Measurements from ENCODE around the gene LRRIQ1.
A peak's percentile ranks its signal among the peaks of the same experiment; 100 is the strongest.

LRRIQ1 gene

DNA sequence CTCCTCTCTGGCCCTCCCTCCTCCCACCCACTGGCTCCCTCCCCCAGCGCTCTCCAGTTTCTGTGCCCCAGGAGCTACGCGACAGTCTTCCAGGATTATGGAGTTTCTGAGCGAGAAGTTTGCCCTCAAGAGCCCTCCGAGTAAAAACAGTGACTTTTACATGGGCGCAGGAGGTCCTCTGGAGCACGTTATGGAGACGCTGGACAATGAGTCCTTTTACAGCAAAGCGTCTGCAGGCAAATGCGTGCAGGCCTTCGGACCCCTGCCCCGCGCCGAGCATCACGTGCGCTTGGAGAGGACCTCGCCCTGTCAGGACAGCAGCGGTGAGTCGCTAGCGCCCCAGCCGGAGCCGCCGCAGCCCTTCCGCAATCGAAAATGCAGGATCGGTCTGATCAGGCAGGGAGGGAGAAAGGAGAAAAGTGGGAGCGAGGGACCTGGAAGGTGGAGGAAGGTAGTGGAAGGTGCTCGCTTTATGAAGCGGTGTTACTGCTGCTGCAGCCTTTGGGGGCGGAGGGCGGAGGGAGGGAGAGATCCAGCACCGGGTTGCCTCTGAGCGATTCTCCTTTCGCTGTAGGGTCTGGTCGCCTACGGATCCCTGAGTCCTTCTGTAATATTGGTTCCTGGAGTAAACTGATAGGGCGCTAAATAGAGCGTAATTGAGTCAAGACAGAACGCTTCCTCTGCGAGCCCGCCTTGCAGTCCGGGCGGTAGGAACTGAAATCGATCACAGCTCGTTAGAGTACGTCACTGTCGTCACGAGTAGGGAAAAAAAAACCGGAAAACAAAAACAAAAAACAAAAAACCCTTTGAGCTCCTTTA is 244.2 kb downstream of the LRRIQ1 start, which contains the start of gene ALX1:
TSS of gene ALX1 (plus strand) at position 56 of the 819 bp plus-strand sequence. CDS start at position 98, 42 bp downstream.
- Histone ChIP-seq H3K9me3 (ENCODE audit: control insufficient read depth, insufficient read depth, low read length) (no peaks in the 10 kb centered on the region), H3K36me3 (ENCODE audit: control insufficient read depth, insufficient read depth, low read length) (no peaks in the 10 kb centered on the region), H3K27ac (ENCODE audit: low read length) (no peak within 1 kb of the TSS), H3K4me3 (ENCODE audit: low read length) (peak within 1 kb of the TSS; percentile 64), H3K4me1 (ENCODE audit: control insufficient read depth, insufficient read depth, low read length) (peaks cover 5% of the 10 kb centered on the region), H3K27me3 (ENCODE audit: control insufficient read depth, insufficient read depth, low read length) (peaks cover 34% of the 10 kb centered on the region)
- DNase-seq (ENCODE audit: low read depth, low spot score), result no peak
- no CpG with 5 or more reads among the region's 49 CpGs for WGBS (ENCODE audit: insufficient coverage, insufficient read length)

DNA sequence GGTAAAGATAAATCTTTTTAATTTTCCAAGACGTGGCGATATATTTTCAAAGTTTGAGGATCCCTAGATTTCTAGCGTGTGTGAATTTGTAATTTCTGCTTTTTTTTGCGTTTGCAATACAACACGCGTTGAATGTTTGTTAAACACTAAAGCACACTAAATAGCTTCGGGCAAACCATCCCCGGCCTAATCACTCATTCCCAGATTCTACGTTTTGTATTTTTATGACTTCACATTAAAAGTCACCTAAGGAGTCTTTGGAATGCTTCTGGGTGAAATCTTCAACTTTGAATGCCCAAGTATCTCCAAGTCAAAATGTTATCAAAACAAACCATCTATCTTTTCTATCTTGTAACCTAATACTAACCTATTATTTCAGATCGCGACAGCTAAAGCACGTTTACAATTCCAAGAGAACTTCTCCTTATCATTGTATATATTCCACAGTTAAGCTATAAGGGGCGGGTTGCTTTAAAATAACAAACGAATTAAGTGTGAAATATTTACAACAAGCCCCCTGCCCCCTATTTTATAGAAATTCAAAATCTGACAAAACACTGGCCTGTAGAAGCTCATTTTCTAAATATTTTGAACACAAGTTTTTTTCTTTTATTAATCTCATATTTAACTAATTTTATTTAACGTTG is 245.0 kb downstream of the LRRIQ1 start:
- Histone ChIP-seq H3K36me3 (ENCODE audit: control insufficient read depth, insufficient read depth, low read length) (no peaks in the 10 kb centered on the region), H3K4me1 (ENCODE audit: control insufficient read depth, insufficient read depth, low read length) (peaks cover 5% of the 10 kb centered on the region), H3K27me3 (ENCODE audit: control insufficient read depth, insufficient read depth, low read length) (peaks cover 31% of the 10 kb centered on the region), H3K27ac (ENCODE audit: low read length) (no peak overlapping the region), H3K9me3 (ENCODE audit: control insufficient read depth, insufficient read depth, low read length) (no peaks in the 10 kb centered on the region), H3K4me3 (ENCODE audit: low read length) (peak overlapping the region; percentile 64; the same call in 1 of the 2 replicates)
- WGBS (ENCODE audit: insufficient coverage, insufficient read length), result no CpG with 5 or more reads among the region's 15 CpGs
- no peak for DNase-seq (ENCODE audit: low read depth, low spot score)

DNA sequence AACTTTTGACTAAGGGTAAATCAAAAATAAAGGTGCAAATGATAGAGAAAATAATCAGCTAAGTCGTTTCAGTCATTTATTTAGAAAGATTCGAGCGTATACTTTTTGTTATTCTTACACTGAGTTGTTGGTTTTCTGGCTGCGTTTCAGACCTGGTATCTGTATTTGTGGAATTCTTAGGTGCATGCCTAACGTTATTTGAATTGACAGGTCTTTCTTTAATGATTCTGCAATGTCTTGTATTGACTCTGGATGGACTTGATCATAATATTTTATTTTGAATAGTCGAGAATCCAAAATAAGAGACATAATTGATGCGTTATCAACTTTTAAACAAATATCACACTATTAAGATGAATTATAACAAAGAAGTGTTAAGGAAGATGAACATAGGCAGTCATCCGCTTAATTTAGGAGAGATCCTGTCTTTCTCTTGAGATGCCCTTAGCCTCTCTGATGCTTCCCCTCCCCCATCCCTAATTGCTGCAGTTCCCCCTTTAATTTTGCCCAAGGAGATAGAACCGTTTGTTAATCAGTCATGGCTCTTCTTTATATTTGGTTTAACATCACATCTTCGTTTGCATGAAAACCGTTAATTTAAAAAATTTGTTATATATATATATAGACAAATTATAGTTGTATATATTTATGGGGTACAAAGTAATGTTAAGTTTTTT is 245.6 kb downstream of the LRRIQ1 start:
- H3K4me3 ChIP-seq (ENCODE audit: low read length), result no peak overlapping the region

GRCh38 chr12:85283560-85283959 is 247.4 kb downstream of the LRRIQ1 start:
- H3K27me3 ChIP-seq (ENCODE audit: control insufficient read depth, insufficient read depth, low read length), result peaks cover 8% of the 10 kb centered on the region
- H3K36me3 ChIP-seq (ENCODE audit: control insufficient read depth, insufficient read depth, low read length), result no peaks in the 10 kb centered on the region
- WGBS (ENCODE audit: insufficient coverage, insufficient read length), result no CpG with 5 or more reads among the region's 6 CpGs
- H3K4me1 ChIP-seq (ENCODE audit: control insufficient read depth, insufficient read depth, low read length), result peaks cover 2% of the 10 kb centered on the region; the same call in 1 of the 2 replicates
- H3K4me3 ChIP-seq (ENCODE audit: low read length), result no peak overlapping the region
- DNase-seq (ENCODE audit: low read depth, low spot score), result no peak
- H3K27ac ChIP-seq (ENCODE audit: low read length), result no peak overlapping the region
- H3K9me3 ChIP-seq (ENCODE audit: control insufficient read depth, insufficient read depth, low read length), result no peaks in the 10 kb centered on the region

More for the DNA sequence above, 245.6 kb downstream of the LRRIQ1 start:
- Histone ChIP-seq H3K27me3 (ENCODE audit: control insufficient read depth, insufficient read depth, low read length) (peaks cover 25% of the 10 kb centered on the region), H3K36me3 (ENCODE audit: control insufficient read depth, insufficient read depth, low read length) (no peaks in the 10 kb centered on the region), H3K9me3 (ENCODE audit: control insufficient read depth, insufficient read depth, low read length) (no peaks in the 10 kb centered on the region), H3K4me1 (ENCODE audit: control insufficient read depth, insufficient read depth, low read length) (peaks cover 5% of the 10 kb centered on the region), H3K27ac (ENCODE audit: low read length) (no peak overlapping the region)
- no peak for DNase-seq (ENCODE audit: low read depth, low spot score)
- WGBS (ENCODE audit: insufficient coverage, insufficient read length), result no CpG with 5 or more reads among the region's 11 CpGs

All from iPS DF 6.9 (cell line).